Measurements from ENCODE around the gene PDE1A.

- TF ChIP-seq CTCF (IDR thresholded peaks at IDR 0.05) (no peak), POLR2A (IDR thresholded peaks at IDR 0.05) (no peak)
Observed at GRCh38 chr2:182351427-182351826, 75.4 kb downstream of the PDE1A start.

Measured in right lobe of liver (tissue), 4 donors.